Trophoblast cell (in vitro differentiated cells and primary cell): ENCODE data around the gene PRSS1. TPM values are rescaled to one million over a fixed set of nuclear protein-coding genes. Genes with fewer than 3 reads are reported as not detected.
"Not testable (repeated sequence)": the region's sequence is repeated elsewhere in the genome, so short reads cannot be mapped to it uniquely, and the experiment has no call there.

Source experiments
- DNase-seq, 2 donors: peaks; one replicate each; pipeline ENCODE4 v3.0.0-alpha.2; 2016
- H2AFZ ChIP-seq: 2 replicates; pipeline ENCODE4 v1.6.1; 2013; ENCODE audit warnings: low read length, moderate library complexity, mild to moderate bottlenecking; ENCODE audit not compliant: insufficient read depth, poor library complexity
- H2AK5ac ChIP-seq: 2 replicates; pipeline ENCODE4 v1.6.1; 2013; ENCODE audit warnings: mild to moderate bottlenecking, low read length
- H2BK120ac ChIP-seq: 2 replicates; pipeline ENCODE4 v1.6.1; 2013; ENCODE audit warnings: low read length, mild to moderate bottlenecking, moderate library complexity; ENCODE audit not compliant: insufficient read depth, poor library complexity
- H2BK12ac ChIP-seq: 2 replicates; pipeline ENCODE4 v1.6.1; 2013; ENCODE audit warnings: mild to moderate bottlenecking, low read length, moderate library complexity
- H2BK5ac ChIP-seq: 2 replicates; pipeline ENCODE4 v1.6.1; 2013; ENCODE audit warnings: low read length, low read depth, moderate library complexity, mild to moderate bottlenecking; ENCODE audit not compliant: poor library complexity
- H3K14ac ChIP-seq: 2 replicates; pipeline ENCODE4 v1.6.1; 2013; ENCODE audit warnings: mild to moderate bottlenecking, low read length
- H3K18ac ChIP-seq: 2 replicates; pipeline ENCODE4 v1.6.1; 2013; ENCODE audit warnings: mild to moderate bottlenecking, low read length
- H3K23ac ChIP-seq: 2 replicates; pipeline ENCODE4 v1.6.1; 2013; ENCODE audit warnings: low read length
- H3K27ac ChIP-seq: 2 replicates; pipeline ENCODE4 v1.5.1; 2013; ENCODE audit warnings: low read depth, mild to moderate bottlenecking, inconsistent platforms, low read length, moderate library complexity
- H3K27me3 ChIP-seq: 2 replicates; pipeline ENCODE4 v1.6.1; 2013; ENCODE audit warnings: inconsistent platforms, mild to moderate bottlenecking, low read length, moderate library complexity; ENCODE audit not compliant: insufficient read depth
- H3K36me3 ChIP-seq, 2 experiments: 1 replicate in 1 of 2; 2 replicates in 1 of 2; pipeline ENCODE4 v1.6.1; 2013; ENCODE audit warnings: low read length in 2 of 2, mild to moderate bottlenecking in 2 of 2, moderate library complexity in 1 of 2; ENCODE audit not compliant: insufficient read depth in 2 of 2, control insufficient read depth in 1 of 2
- H3K4ac ChIP-seq: 2 replicates; pipeline ENCODE4 v1.6.1; 2013; ENCODE audit warnings: low read depth, mild to moderate bottlenecking, low read length, moderate library complexity
- H3K4me1 ChIP-seq, 2 experiments: 1 replicate in 1 of 2; 2 replicates in 1 of 2; pipeline ENCODE4 v1.6.1; 2013; ENCODE audit warnings: low read length in 2 of 2, mild to moderate bottlenecking in 2 of 2, moderate library complexity in 1 of 2; ENCODE audit not compliant: insufficient read depth in 2 of 2, control insufficient read depth in 1 of 2
- H3K4me2 ChIP-seq: 2 replicates; pipeline ENCODE4 v1.6.1; 2013; ENCODE audit warnings: inconsistent platforms, mild to moderate bottlenecking, low read length, moderate library complexity
- H3K4me3 ChIP-seq: 2 replicates; pipeline ENCODE4 v1.5.1; 2013; ENCODE audit warnings: mild to moderate bottlenecking, low read depth, low read length, inconsistent platforms
- H3K79me1 ChIP-seq: one replicate; pipeline ENCODE4 v1.6.1; 2013; ENCODE audit warnings: low read length
- H3K79me2 ChIP-seq: 2 replicates; pipeline ENCODE4 v1.6.1; 2013; ENCODE audit warnings: low read length, mild to moderate bottlenecking; ENCODE audit not compliant: control insufficient read depth, insufficient read depth, poor library complexity
- H3K9ac ChIP-seq: 2 replicates; pipeline ENCODE4 v1.6.1; 2013; ENCODE audit warnings: mild to moderate bottlenecking, low read length
- H3K9me3 ChIP-seq: 2 replicates; pipeline ENCODE4 v1.6.1; 2013; ENCODE audit warnings: low read depth, mild to moderate bottlenecking, control low read depth, inconsistent platforms, low read length; ENCODE audit not compliant: insufficient read depth
- H4K12ac ChIP-seq: 2 replicates; pipeline ENCODE4 v1.6.1; 2013; ENCODE audit warnings: low read depth, mild to moderate bottlenecking, low read length, moderate library complexity
- H4K8ac ChIP-seq: 2 replicates; pipeline ENCODE4 v1.6.1; 2013; ENCODE audit warnings: low read depth, mild to moderate bottlenecking, low read length, moderate library complexity
- H4K91ac ChIP-seq: one replicate; pipeline ENCODE4 v1.6.1; 2013; ENCODE audit warnings: low read depth, mild to moderate bottlenecking, low read length, moderate library complexity
- WGBS: extraction: QIAGEN DNeasy Blood & Tissue Kit; methylation state at CpG from one replicate; pipeline ENCODE4 v1.1.7; 2013; ENCODE audit warnings: missing lambda C conversion rate; ENCODE audit not compliant: insufficient read length, insufficient coverage; ENCODE audit errors: extremely low coverage; 5-methylcytosine and 5-hydroxymethylcytosine counted together
- polyA plus RNA-seq: library from polyadenylated mRNA; stranded (reverse); fragments of 200-250 nt; gene quantifications from 2 replicates; pipeline ENCODE4 v1.2.3, GENCODE V29; 2013

Gene PRSS1
- polyA plus RNA-seq = 0.04 and 0.19 TPM in 2 replicates

DNA sequence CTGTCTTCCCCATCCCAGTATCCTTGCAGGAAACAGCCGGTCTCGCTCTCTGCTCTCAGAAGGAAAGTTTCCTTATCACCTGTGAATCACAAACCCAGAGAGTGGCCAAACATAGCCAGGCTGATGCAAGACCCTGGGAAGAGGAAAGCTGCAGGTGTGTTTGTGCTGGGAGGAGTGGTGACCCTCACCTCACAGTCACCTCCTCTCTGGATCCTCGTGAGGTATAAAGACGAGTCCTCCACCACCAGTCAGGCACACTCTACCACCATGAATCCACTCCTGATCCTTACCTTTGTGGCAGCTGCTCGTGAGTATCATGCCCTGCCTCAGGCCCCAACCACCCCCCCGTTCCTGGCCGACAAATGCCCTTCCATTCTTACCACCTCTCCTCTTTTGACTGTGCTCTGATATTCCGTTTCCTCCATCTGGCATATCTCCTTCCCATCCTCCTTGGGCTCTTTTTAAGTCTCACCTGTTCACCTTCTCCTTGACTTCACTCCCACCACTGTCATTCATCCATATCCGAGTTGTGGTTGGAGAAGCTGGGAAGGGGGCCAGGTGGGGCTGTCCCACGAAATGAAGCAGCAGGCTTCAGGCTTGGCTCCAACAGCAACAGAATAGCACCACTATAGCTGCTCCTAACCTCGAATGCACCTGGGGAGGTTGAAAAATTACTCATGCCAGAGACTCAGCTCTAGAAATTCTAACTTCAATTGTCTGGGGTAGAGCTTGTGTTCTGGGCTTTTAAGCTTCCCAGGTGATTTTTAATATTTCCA, at the start of gene PRSS1:
TSS of gene PRSS1 (plus strand) at position 255 of the 776 bp plus-strand sequence. CDS start at position 268, 13 bp downstream.
- H3K9ac ChIP-seq = no peak within 1 kb of the TSS
- no peak within 1 kb of the TSS for H3K4me3 ChIP-seq
- H3K9me3 ChIP-seq = peaks cover 5% of the 10 kb centered on the region
- no peak within 1 kb of the TSS for H2BK5ac ChIP-seq
- H3K23ac ChIP-seq = no peak within 1 kb of the TSS
- H4K12ac ChIP-seq = no peak within 1 kb of the TSS
- no peaks in the 10 kb centered on the region for H3K27me3 ChIP-seq
- H3K4ac ChIP-seq = no peak within 1 kb of the TSS
- no peak within 1 kb of the TSS for H2BK120ac ChIP-seq
- no peaks in the 10 kb centered on the region for H3K4me1 ChIP-seq
- H2AK5ac ChIP-seq = no peak within 1 kb of the TSS
- no peaks in the 10 kb centered on the region for H3K79me2 ChIP-seq
- H3K4me2 ChIP-seq = no peak within 1 kb of the TSS
- no peak within 1 kb of the TSS for H3K14ac ChIP-seq
- no peak within 1 kb of the TSS for H3K18ac ChIP-seq
- H2AFZ ChIP-seq = no peak within 1 kb of the TSS
- no CpG with 5 or more reads among the region's 11 CpGs for WGBS
- H3K79me1 ChIP-seq = no peaks in the 10 kb centered on the region
- no peaks in the 10 kb centered on the region for H3K36me3 ChIP-seq
- H4K91ac ChIP-seq = no peak within 1 kb of the TSS
- no peak within 1 kb of the TSS for H2BK12ac ChIP-seq
- no peak for DNase-seq
- no peak within 1 kb of the TSS for H4K8ac ChIP-seq
- no peak within 1 kb of the TSS for H3K27ac ChIP-seq

DNA sequence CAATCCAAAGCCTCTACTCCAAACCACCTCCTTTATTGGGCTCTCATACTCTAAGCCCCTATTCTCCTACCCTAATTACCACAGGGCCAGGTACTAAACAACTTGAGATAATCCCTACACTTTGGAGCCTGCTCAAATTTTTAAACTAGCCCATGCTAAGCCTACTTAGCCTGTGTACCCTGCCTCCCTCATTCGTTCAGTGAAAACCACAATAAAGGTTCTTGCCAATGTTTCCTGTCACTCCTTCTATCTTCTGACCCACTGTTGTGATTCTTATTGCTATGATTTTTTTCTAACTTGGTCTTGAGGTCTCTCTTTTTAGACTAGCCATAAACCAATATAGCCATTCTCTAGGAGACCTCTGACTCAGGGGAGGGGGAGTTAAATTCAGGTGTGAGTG, 48.3 kb upstream of the PRSS1 start:
- H2BK12ac ChIP-seq, H3K14ac ChIP-seq, H3K4me2 ChIP-seq, H3K79me1 ChIP-seq, H3K4me3 ChIP-seq, H2BK5ac ChIP-seq, H4K91ac ChIP-seq, H3K9ac ChIP-seq, H2AFZ ChIP-seq, H3K23ac ChIP-seq, H4K12ac ChIP-seq, H3K36me3 ChIP-seq, H3K9me3 ChIP-seq, H3K18ac ChIP-seq, H3K27me3 ChIP-seq, DNase-seq, H2AK5ac ChIP-seq, H3K4me1 ChIP-seq, H3K27ac ChIP-seq, H3K79me2 ChIP-seq, H4K8ac ChIP-seq, H3K4ac ChIP-seq, H2BK120ac ChIP-seq: not testable (repeated sequence)
- WGBS = no CpG with 5 or more reads among the region's 1 CpG

DNA sequence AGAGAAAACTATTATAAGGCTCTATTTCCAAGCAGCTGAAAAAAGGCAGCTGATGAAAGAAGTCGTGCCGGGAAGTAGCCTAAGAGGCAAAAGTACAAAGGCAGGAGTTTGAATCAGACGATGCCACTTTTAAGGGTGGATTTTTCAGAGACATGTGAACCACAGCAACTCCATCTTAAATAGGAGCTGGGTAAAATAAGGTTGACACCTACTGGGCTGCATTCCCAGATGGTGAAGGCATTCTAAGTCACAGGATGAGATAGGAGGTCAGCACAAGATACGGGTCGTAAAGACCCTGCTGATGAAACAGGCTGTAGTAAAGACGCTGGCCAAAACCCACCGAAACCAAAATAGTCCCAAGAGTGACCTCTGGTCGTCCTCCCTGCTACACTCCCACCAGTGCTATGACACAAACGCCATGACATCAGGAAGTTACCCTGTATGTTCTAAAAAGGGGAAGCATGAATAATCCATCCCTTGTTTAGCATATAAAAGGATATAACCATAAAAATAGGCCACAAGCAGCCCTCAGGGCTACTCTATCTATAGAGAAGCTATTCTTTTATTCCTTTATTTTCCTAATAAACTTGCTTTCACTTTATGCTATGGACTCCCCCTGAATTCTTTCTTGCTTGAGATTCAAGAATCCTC, 45.5 kb upstream of the PRSS1 start:
- Histone ChIP-seq H4K91ac (no peak overlapping the region), H2BK5ac (no peak overlapping the region), H3K4me2 (no peak overlapping the region), H3K79me1 (no peaks in the 10 kb centered on the region), H3K36me3 (no peaks in the 10 kb centered on the region), H3K23ac (no peak overlapping the region), H3K79me2 (no peaks in the 10 kb centered on the region), H3K9me3 (no peaks in the 10 kb centered on the region), H3K4me3 (no peak overlapping the region), H3K14ac (no peak overlapping the region), H4K12ac (no peak overlapping the region), H3K9ac (no peak overlapping the region), H3K4ac (no peak overlapping the region), H2AFZ (no peak overlapping the region), H2BK120ac (no peak overlapping the region), H2BK12ac (no peak overlapping the region), H3K18ac (no peak overlapping the region), H2AK5ac (no peak overlapping the region), H3K27me3 (no peaks in the 10 kb centered on the region), H3K27ac (no peak overlapping the region), H4K8ac (no peak overlapping the region), H3K4me1 (no peaks in the 10 kb centered on the region)
- WGBS = no CpG with 5 or more reads among the region's 9 CpGs
- peak in 1 of 2 donors; percentile 6 for DNase-seq

DNA sequence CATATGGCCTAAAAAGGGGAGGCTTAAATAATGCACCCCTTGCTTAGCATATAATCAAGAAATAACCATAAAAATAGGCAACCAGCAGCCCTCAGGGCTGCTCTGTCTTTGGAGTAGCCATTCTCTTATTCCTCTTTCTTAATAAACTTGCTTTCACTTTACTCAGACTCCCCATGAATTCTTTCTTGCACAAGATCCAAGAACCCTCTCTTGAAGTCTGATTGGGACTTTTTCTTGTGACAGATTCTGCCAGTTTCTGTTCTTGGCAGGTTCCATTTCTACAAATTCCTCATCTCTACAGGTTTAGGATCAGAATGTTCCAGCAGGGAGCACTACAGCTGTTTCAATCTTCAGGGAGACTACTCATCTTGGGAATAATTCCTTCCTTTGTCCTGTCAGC, 40.5 kb upstream of the PRSS1 start:
- H3K4me1 ChIP-seq, H3K14ac ChIP-seq, H3K9me3 ChIP-seq, H3K18ac ChIP-seq, DNase-seq, H4K8ac ChIP-seq, H2AK5ac ChIP-seq, H3K36me3 ChIP-seq, H3K27me3 ChIP-seq, H2BK12ac ChIP-seq, H3K4me3 ChIP-seq, H3K27ac ChIP-seq, H3K4ac ChIP-seq, H4K91ac ChIP-seq, H4K12ac ChIP-seq, H2BK5ac ChIP-seq, H3K23ac ChIP-seq, H2AFZ ChIP-seq, H2BK120ac ChIP-seq, H3K9ac ChIP-seq, H3K79me1 ChIP-seq, H3K79me2 ChIP-seq, H3K4me2 ChIP-seq: not testable (repeated sequence)
